ENCODE data around the gene NDRG3. TPM values are rescaled to one million over a fixed set of nuclear protein-coding genes. Genes with fewer than 3 reads are reported as not detected.

The NDRG3 gene
- total and polyA plus RNA-seq, 2 of the 8 experiments (the other 6 are each of a cell fraction or from before 2014, with no cell fraction given) = 25.7 to 32.3 TPM

- no peak for TF ChIP-seq KDM4A (IDR thresholded peaks at IDR 0.05; ENCODE audit: low read depth, low read length, severe bottlenecking)
- TF ChIP-seq GTF2F1 (IDR thresholded peaks at IDR 0.05; ENCODE audit: borderline replicate concordance, low read depth, low read length) = no peak
- TF ChIP-seq TBP (IDR thresholded peaks at IDR 0.05; ENCODE audit: low read depth, low read length) = peak; percentile 27; the same call in 1 of the 2 replicates
- no peak for TF ChIP-seq SIN3A (conservative IDR thresholded peaks at IDR 0.05 in 1 of 2, IDR thresholded peaks at IDR 0.05 in 1 of 2; ENCODE audit: low read depth in 1 of 2, low read length in 2 of 2)
- TF ChIP-seq KDM5A (IDR thresholded peaks at IDR 0.05; ENCODE audit: low read length) = no peak
- TF ChIP-seq YY1 (IDR thresholded peaks at IDR 0.05; ENCODE audit: low read depth, low read length) = no peak
- TF ChIP-seq RBBP5 (IDR thresholded peaks at IDR 0.05; ENCODE audit: borderline replicate concordance, low read depth, low read length) = no peak
- no peak for TF ChIP-seq CHD1 (IDR thresholded peaks at IDR 0.05; ENCODE audit: low read depth, low read length)
- TF ChIP-seq EGR1 (IDR thresholded peaks at IDR 0.05; ENCODE audit: borderline replicate concordance, low read depth, low read length) = no peak
- no peak for TF ChIP-seq EP300 (IDR thresholded peaks at IDR 0.05; ENCODE audit: borderline replicate concordance in 1 of 2, low read depth in 2 of 2, low read length in 2 of 2)
- TF ChIP-seq SAP30 (IDR thresholded peaks at IDR 0.05; ENCODE audit: insufficient read depth, insufficient replicate concordance, low read length) = no peak
- TF ChIP-seq TEAD4 (IDR thresholded peaks at IDR 0.05; ENCODE audit: low read depth, low read length) = no peak
- no peak for TF ChIP-seq CEBPB (IDR thresholded peaks at IDR 0.05; ENCODE audit: low read depth, low read length)
- no peak for TF ChIP-seq MAX (IDR thresholded peaks at IDR 0.05)
- no peak for TF ChIP-seq CTBP2 (IDR thresholded peaks at IDR 0.05; ENCODE audit: borderline replicate concordance, insufficient read depth, insufficient read length, low read length)
- TF ChIP-seq POLR2A (IDR thresholded peaks at IDR 0.05; ENCODE audit: control extremely low read depth in 1 of 2, low read depth in 2 of 2, low read length in 2 of 2) = no peak
- no peak for TF ChIP-seq KDM1A (IDR thresholded peaks at IDR 0.05; ENCODE audit: borderline replicate concordance, low read length)
- no peak for TF ChIP-seq TAF1 (IDR thresholded peaks at IDR 0.05; ENCODE audit: low read depth, low read length)
Measured at GRCh38 chr20:36632487-36633284, 113.2 kb downstream of the NDRG3 start (continued).

All from H1 (cell line).